A673 (cell line): ENCODE results near the gene CFAP97D1. TPM values are rescaled to one million over a fixed set of nuclear protein-coding genes. Genes with fewer than 3 reads are reported as not detected.

Experiments used
- BruUV-seq: library from RNA; stranded (reverse); fragments of 400-500 nt; replicated peaks from 2 replicates; lab custom pipeline; 2021; lab: Mats Ljungman, UMichigan
- CTCF ChIA-PET: fragments of 300-600 bp; sonication (Branson Sonifier 250); formaldehyde crosslinking; loops from one replicate; lab custom pipeline; 2022; ENCODE audit warnings: antibody characterized with exemption; lab: Charles Lee
- POLR2A ChIA-PET: fragments of 300-600 bp; sonication (Branson Sonifier 250); formaldehyde crosslinking; loops from one replicate; lab custom pipeline; 2022; ENCODE audit warnings: antibody characterized with exemption; ENCODE audit not compliant: low non-redundant PET; lab: Charles Lee
- DNase-seq: peaks from one replicate; pipeline ENCODE4 v3.0.0-alpha.2; 2015; ENCODE audit warnings: low spot score
- H3K27ac ChIP-seq: fragments of 200-600 bp; sonication (generic); 2 replicates; pipeline ENCODE4 v1.5.1; 2016; ENCODE audit warnings: mixed run types, low read depth, mild to moderate bottlenecking, mixed read lengths, antibody characterized with exemption, low read length; ENCODE audit not compliant: poor library complexity, severe bottlenecking
- H3K27me3 ChIP-seq: fragments of 200-600 bp; sonication (generic); replicated peaks from 2 replicates; pipeline ENCODE4 v1.6.1; 2017; ENCODE audit warnings: mixed run types, low read depth, mild to moderate bottlenecking, mixed read lengths, antibody characterized with exemption, low read length; ENCODE audit not compliant: insufficient read depth, poor library complexity
- H3K36me3 ChIP-seq: fragments of 200-600 bp; sonication (generic); 2 replicates; pipeline ENCODE4 v1.6.1; 2016; ENCODE audit warnings: mixed run types, mild to moderate bottlenecking, mixed read lengths, antibody characterized with exemption, low read length; ENCODE audit not compliant: insufficient read depth, poor library complexity, severe bottlenecking
- H3K4me1 ChIP-seq: fragments of 200-600 bp; sonication (generic); 2 replicates; pipeline ENCODE4 v1.6.1; 2017; ENCODE audit warnings: mixed run types, mild to moderate bottlenecking, mixed read lengths, antibody characterized with exemption, low read length; ENCODE audit not compliant: insufficient read depth, poor library complexity, severe bottlenecking
- H3K4me3 ChIP-seq: fragments of 200-600 bp; sonication (generic); 2 replicates; pipeline ENCODE4 v1.5.1; 2016; ENCODE audit warnings: low read depth, mixed run types, mild to moderate bottlenecking, mixed read lengths, low read length; ENCODE audit not compliant: poor library complexity, severe bottlenecking
- H3K9me3 ChIP-seq: fragments of 200-600 bp; sonication (generic); 2 replicates; pipeline ENCODE4 v1.6.1; 2016; ENCODE audit warnings: mixed run types, low read depth, mild to moderate bottlenecking, mixed read lengths, antibody characterized with exemption, low read length; ENCODE audit not compliant: poor library complexity, severe bottlenecking
- EZH2 ChIP-seq: fragments of 200-600 bp; sonication (generic); IDR thresholded peaks from 2 replicates; pipeline ENCODE4 v1.6.1; 2017; ENCODE audit warnings: borderline replicate concordance, low read depth, mild to moderate bottlenecking, mixed read lengths, antibody characterized with exemption, low read length; ENCODE audit not compliant: poor library complexity, severe bottlenecking
- intact Hi-C: fragments of 100-400 bp; cut with micrococcal nuclease; formaldehyde crosslinking; loops from one replicate; pipeline ENCODE4 v1.10.0; 2022; ENCODE audit not compliant: unreplicated experiment
- total RNA-seq: library from RNA; stranded (reverse); gene quantifications from 2 replicates; pipeline ENCODE4 v1.2.3, GENCODE V29; 2021
- TF ChIP-seq, protein P1 (sequence below): fragments of 300-800, 200-600 bp; sonication (generic); conservative IDR thresholded peaks from 2 replicates; pipeline ENCODE4 v1.5.1; 2017; ENCODE audit warnings: low read depth, mild to moderate bottlenecking, antibody characterized with exemption, low read length, moderate library complexity, mixed read lengths

CFAP97D1 gene
- total RNA-seq, 1 experiment from 2014 or later, result not detected

DNA sequence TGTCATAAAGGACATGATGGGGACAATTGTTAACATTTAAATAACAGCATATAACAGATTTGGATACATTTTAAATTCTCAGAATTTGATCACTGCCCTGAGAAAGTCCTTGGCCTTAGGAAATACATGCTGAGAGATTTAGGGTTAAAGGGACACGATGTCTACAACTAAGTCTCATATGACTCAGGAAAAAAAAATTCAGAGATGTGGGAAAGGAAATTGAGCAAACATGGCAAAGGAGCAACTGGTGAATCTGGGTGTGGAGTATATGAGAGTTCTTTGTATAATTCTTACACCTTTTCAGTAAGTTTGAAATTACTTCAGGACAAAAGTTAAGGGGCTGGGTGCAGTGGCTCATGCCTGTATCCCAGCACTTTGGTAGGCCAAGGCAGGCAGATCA, 34.5 kb downstream of the CFAP97D1 start:
- no peak overlapping the region for H3K27ac ChIP-seq

GRCh38 chr17:43816336-43817320, 36.4 kb downstream of the CFAP97D1 start:
- no peaks in the 10 kb centered on the region for H3K9me3 ChIP-seq
- TF ChIP-seq, protein P1, sequence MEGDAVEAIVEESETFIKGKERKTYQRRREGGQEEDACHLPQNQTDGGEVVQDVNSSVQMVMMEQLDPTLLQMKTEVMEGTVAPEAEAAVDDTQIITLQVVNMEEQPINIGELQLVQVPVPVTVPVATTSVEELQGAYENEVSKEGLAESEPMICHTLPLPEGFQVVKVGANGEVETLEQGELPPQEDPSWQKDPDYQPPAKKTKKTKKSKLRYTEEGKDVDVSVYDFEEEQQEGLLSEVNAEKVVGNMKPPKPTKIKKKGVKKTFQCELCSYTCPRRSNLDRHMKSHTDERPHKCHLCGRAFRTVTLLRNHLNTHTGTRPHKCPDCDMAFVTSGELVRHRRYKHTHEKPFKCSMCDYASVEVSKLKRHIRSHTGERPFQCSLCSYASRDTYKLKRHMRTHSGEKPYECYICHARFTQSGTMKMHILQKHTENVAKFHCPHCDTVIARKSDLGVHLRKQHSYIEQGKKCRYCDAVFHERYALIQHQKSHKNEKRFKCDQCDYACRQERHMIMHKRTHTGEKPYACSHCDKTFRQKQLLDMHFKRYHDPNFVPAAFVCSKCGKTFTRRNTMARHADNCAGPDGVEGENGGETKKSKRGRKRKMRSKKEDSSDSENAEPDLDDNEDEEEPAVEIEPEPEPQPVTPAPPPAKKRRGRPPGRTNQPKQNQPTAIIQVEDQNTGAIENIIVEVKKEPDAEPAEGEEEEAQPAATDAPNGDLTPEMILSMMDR, result no peak
- TF ChIP-seq EZH2, result no peak
- POLR2A ChIA-PET, result interaction anchor here (0.5 kb wide), 1 partner anchor 245 kb away, joined by 6 read pairs; no protein-coding TSS in a partner anchor
- no peaks in the 10 kb centered on the region for H3K4me1 ChIP-seq
- BruUV-seq, result no TSS peak
- CTCF ChIA-PET, result interaction anchor here (0.6 kb wide), 2 partner anchors 307 to 430 kb away, joined by 3 to 11 read pairs; partner anchors contain the start of gene HDAC5
- H3K4me3 ChIP-seq, result no peak overlapping the region
- no peaks in the 10 kb centered on the region for H3K27me3 ChIP-seq
- intact Hi-C loops, result no loop called here
- H3K27ac ChIP-seq, result no peak overlapping the region
- H3K36me3 ChIP-seq, result no peaks in the 10 kb centered on the region
- no peak for DNase-seq

More for the DNA sequence above, 34.5 kb downstream of the CFAP97D1 start:
- TF ChIP-seq, protein P1, result no peak
- no peak for TF ChIP-seq EZH2
- Histone ChIP-seq H3K27me3 (no peaks in the 10 kb centered on the region), H3K4me3 (no peak overlapping the region), H3K36me3 (no peaks in the 10 kb centered on the region), H3K9me3 (no peaks in the 10 kb centered on the region), H3K4me1 (no peaks in the 10 kb centered on the region)
- ChIA-PET POLR2A (no interaction called here), CTCF (no interaction called here)
- intact Hi-C loops, result no loop called here
- DNase-seq, result no peak
- no TSS peak for BruUV-seq

GRCh38 chr17:43817826-43818225, 37.6 kb downstream of the CFAP97D1 start:
- no peaks in the 10 kb centered on the region for H3K36me3 ChIP-seq
- H3K27ac ChIP-seq, result no peak overlapping the region
- CTCF ChIA-PET, result no interaction called here
- intact Hi-C loops, result no loop called here
- no peak overlapping the region for H3K4me3 ChIP-seq
- TF ChIP-seq, protein P1, result no peak
- no peak for TF ChIP-seq EZH2
- BruUV-seq, result no TSS peak
- no peak for DNase-seq
- POLR2A ChIA-PET, result no interaction called here
- no peaks in the 10 kb centered on the region for H3K4me1 ChIP-seq
- H3K27me3 ChIP-seq, result no peaks in the 10 kb centered on the region
- no peaks in the 10 kb centered on the region for H3K9me3 ChIP-seq
